Measurements from ENCODE around the gene ZBTB9. TPM values are rescaled to one million over a fixed set of nuclear protein-coding genes. Genes with fewer than 3 reads are reported as not detected.

Gene ZBTB9
- total RNA-seq, 4 donors from 2014 or later, result under 0.01 to 12.0 (median 4.7) TPM

DNA sequence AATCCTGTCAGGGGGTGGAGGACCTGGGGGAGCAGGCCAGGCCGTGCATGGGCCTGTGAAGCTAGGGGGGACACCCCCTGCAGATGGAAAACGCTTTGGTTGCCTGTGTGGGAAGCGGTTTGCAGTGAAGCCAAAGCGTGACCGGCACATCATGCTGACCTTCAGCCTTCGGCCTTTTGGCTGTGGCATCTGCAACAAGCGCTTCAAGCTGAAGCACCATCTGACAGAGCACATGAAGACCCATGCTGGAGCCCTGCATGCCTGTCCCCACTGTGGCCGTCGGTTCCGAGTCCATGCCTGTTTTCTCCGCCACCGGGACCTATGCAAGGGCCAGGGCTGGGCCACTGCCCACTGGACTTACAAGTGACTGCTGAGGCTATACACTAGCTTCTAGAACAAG lies 1.8 kb downstream of the ZBTB9 start:
- H3K27ac ChIP-seq, result no peak overlapping the region
- no peaks in the 10 kb centered on the region for H3K9me3 ChIP-seq
- no peak for TF ChIP-seq POLR2A (IDR thresholded peaks at IDR 0.05)
- no peak for TF ChIP-seq CTCF (IDR thresholded peaks at IDR 0.05)
- no peak overlapping the region for H3K4me3 ChIP-seq
- intact Hi-C loops (cut with DNase I; ENCODE audit: low total_unique reads), result no loop called here
- no peak for DNase-seq
- no peaks in the 10 kb centered on the region for H3K36me3 ChIP-seq
- peaks cover 0 to 6% of the 10 kb centered on the region in 2 donors for H3K4me1 ChIP-seq
- H3K27me3 ChIP-seq, result no peaks in the 10 kb centered on the region

DNA sequence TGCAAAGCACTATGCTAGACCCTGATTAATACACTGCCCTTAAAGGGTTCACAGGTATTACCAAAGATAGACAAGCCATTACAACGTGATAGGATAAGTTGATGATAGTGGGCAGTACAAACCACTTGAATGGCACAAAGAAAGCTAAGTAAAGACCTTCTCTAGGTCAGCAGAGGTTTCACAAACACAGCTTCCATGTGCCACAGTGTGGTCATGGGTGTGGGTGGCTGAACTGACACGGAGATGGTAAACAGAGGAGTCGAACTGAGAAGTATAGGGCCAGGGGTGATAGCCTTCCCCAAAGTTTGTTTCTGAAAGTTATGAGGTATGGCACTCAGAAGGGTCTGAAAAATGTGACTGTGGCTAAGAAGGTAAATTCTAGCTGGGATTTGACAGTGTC lies 4.3 kb downstream of the ZBTB9 start:
- H3K36me3 ChIP-seq, result no peaks in the 10 kb centered on the region
- intact Hi-C loops (cut with DNase I; ENCODE audit: low total_unique reads), result no loop called here
- no peak overlapping the region for H3K27ac ChIP-seq
- TF ChIP-seq POLR2A (IDR thresholded peaks at IDR 0.05) (no peak), CTCF (IDR thresholded peaks at IDR 0.05) (no peak)
- peaks cover 0 to 6% of the 10 kb centered on the region in 2 donors for H3K4me1 ChIP-seq
- H3K27me3 ChIP-seq, result no peaks in the 10 kb centered on the region
- H3K9me3 ChIP-seq, result no peaks in the 10 kb centered on the region
- no peak for DNase-seq
- H3K4me3 ChIP-seq, result no peak overlapping the region

DNA sequence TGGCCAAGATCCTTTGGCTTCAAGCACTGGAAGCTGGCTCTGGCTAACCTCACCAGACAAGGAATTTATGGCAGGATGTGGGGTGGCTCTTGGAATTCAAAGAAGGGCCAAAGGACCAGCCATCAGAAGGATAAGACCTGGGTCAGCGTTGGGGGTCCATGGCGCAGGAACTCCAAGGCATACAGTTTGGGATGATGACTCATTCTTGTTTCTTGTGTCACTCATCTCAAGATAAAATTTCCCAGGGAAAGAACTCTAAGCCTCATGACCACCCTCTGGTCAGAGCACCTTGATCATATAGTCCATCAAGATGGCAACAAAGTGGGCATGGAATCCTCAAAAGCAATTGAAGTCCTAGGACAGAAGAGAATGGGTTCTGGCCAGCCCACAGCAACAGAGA lies 4.8 kb downstream of the ZBTB9 start:
- Histone ChIP-seq H3K36me3 (no peaks in the 10 kb centered on the region), H3K27ac (no peak overlapping the region), H3K4me3 (no peak overlapping the region), H3K4me1 (peaks cover 0 to 6% of the 10 kb centered on the region in 2 donors), H3K27me3 (no peaks in the 10 kb centered on the region), H3K9me3 (no peaks in the 10 kb centered on the region)
- DNase-seq, result no peak
- intact Hi-C loops (cut with DNase I; ENCODE audit: low total_unique reads), result no loop called here
- TF ChIP-seq POLR2A (IDR thresholded peaks at IDR 0.05) (no peak), CTCF (IDR thresholded peaks at IDR 0.05) (no peak)

GRCh38 chr6:33466075-33466735 lies 11.8 kb downstream of the ZBTB9 start:
- Histone ChIP-seq H3K4me3 (no peak overlapping the region), H3K27ac (no peak overlapping the region), H3K36me3 (no peaks in the 10 kb centered on the region), H3K27me3 (no peaks in the 10 kb centered on the region), H3K4me1 (no peaks in the 10 kb centered on the region), H3K9me3 (no peaks in the 10 kb centered on the region)
- no peak for TF ChIP-seq CTCF (IDR thresholded peaks at IDR 0.05)
- no peak for TF ChIP-seq POLR2A (IDR thresholded peaks at IDR 0.05)
- DNase-seq, result no peak
- intact Hi-C loops (cut with DNase I; ENCODE audit: low total_unique reads), result no loop called here

GRCh38 chr6:33467091-33467490 lies 12.7 kb downstream of the ZBTB9 start:
- no peak for DNase-seq
- H3K36me3 ChIP-seq, result no peaks in the 10 kb centered on the region
- TF ChIP-seq POLR2A (IDR thresholded peaks at IDR 0.05) (no peak), CTCF (IDR thresholded peaks at IDR 0.05) (no peak)
- intact Hi-C loops (cut with DNase I; ENCODE audit: low total_unique reads), result no loop called here
- no peaks in the 10 kb centered on the region for H3K27me3 ChIP-seq
- no peak overlapping the region for H3K4me3 ChIP-seq
- no peak overlapping the region for H3K27ac ChIP-seq
- H3K4me1 ChIP-seq, result no peaks in the 10 kb centered on the region
- H3K9me3 ChIP-seq, result no peaks in the 10 kb centered on the region

Data from uterus (tissue), 4 donors.